Bronchial epithelial cell (primary cell): ENCODE results near the gene INTS3. TPM values are rescaled to one million over a fixed set of nuclear protein-coding genes. Genes with fewer than 3 reads are reported as not detected.

Source experiments
- DNase-seq: peaks from one replicate; pipeline ENCODE4 v3.0.0-alpha.2; 2010; ENCODE audit warnings: low read depth
- FAIRE-seq: peaks from 2 replicates; lab custom pipeline; 2011; peaks lifted over from hg19 to GRCh38; lab: Jason Lieb, UNC
- H3K27me3 ChIP-seq: 2 replicates; pipeline ENCODE4 v1.5.1; 2011; ENCODE audit warnings: low read length; ENCODE audit not compliant: control insufficient read depth, insufficient read depth
- H3K36me3 ChIP-seq: 2 replicates; pipeline ENCODE4 v1.5.1; 2011; ENCODE audit warnings: low read length; ENCODE audit not compliant: control insufficient read depth, insufficient read depth
- H3K4me3 ChIP-seq: 2 replicates; pipeline ENCODE4 v1.5.1; 2011; ENCODE audit warnings: mild to moderate bottlenecking, low read depth, low read length, control low read depth
- CTCF ChIP-seq: IDR thresholded peaks from 2 replicates; pipeline ENCODE4 v1.5.1; 2011; ENCODE audit warnings: mild to moderate bottlenecking, moderate library complexity, low read length, control low read depth, inconsistent platforms; ENCODE audit not compliant: insufficient read depth, severe bottlenecking
- total RNA-seq: library from RNA; depleted of rRNA; stranded (reverse); fragments of >200 nt; gene quantifications from 2 replicates; pipeline ENCODE4 v1.2.1, GENCODE V29; 2014

INTS3 gene
- total RNA-seq, 1 donor from 2014 or later: 12.6 TPM

- TF ChIP-seq CTCF: no peak
- H3K36me3 ChIP-seq: peaks cover 18% of the 10 kb centered on the region
- no peak overlapping the region for H3K4me3 ChIP-seq
- DNase-seq: no peak
- FAIRE-seq: no peak
- no peaks in the 10 kb centered on the region for H3K27me3 ChIP-seq
Observed at GRCh38 chr1:153746174-153746573, 18.3 kb downstream of the INTS3 start.

GRCh38 chr1:153748903-153749302, 21.1 kb downstream of the INTS3 start:
- FAIRE-seq (no peak), DNase-seq (no peak)
- H3K4me3 ChIP-seq: no peak overlapping the region
- H3K27me3 ChIP-seq: no peaks in the 10 kb centered on the region
- no peak for TF ChIP-seq CTCF
- H3K36me3 ChIP-seq: peaks cover 24% of the 10 kb centered on the region

- no peak overlapping the region for H3K4me3 ChIP-seq
- TF ChIP-seq CTCF: peak; percentile 93
- no peaks in the 10 kb centered on the region for H3K27me3 ChIP-seq
- peak; percentile 65 for DNase-seq
- peaks cover 25% of the 10 kb centered on the region for H3K36me3 ChIP-seq
- FAIRE-seq: no peak
Observed at GRCh38 chr1:153749408-153750005, 21.7 kb downstream of the INTS3 start.

GRCh38 chr1:153750026-153750995, 22.5 kb downstream of the INTS3 start:
- Histone ChIP-seq H3K27me3 (no peaks in the 10 kb centered on the region), H3K36me3 (peaks cover 27% of the 10 kb centered on the region), H3K4me3 (no peak overlapping the region)
- FAIRE-seq: no peak
- no peak for TF ChIP-seq CTCF
- no peak for DNase-seq

- DNase-seq (no peak), FAIRE-seq (no peak)
- Histone ChIP-seq H3K36me3 (peaks cover 20% of the 10 kb centered on the region), H3K4me3 (no peak overlapping the region), H3K27me3 (no peaks in the 10 kb centered on the region)
- TF ChIP-seq CTCF: no peak
Observed at GRCh38 chr1:153752072-153752471, 24.2 kb downstream of the INTS3 start.
